Mesothelial cell of epicardium (in vitro differentiated cells): ENCODE data around the gene RABL6. TPM values are rescaled to one million over a fixed set of nuclear protein-coding genes. Genes with fewer than 3 reads are reported as not detected.
"Not testable (repeated sequence)": the region's sequence is repeated elsewhere in the genome, so short reads cannot be mapped to it uniquely, and the experiment has no call there.

ENCODE experiments used
- DNase-seq, 2 experiments: peaks; one replicate each; pipeline ENCODE4 v3.0.0; 2021; ENCODE audit warnings: low spot score in 2 of 2; ENCODE audit not compliant: unreplicated experiment in 2 of 2
- H3K27ac Mint-ChIP-seq: 2 replicates; pipeline ENCODE4 v1.8.0; 2021; ENCODE audit warnings: mixed read lengths
- H3K27me3 Mint-ChIP-seq: 2 replicates; pipeline ENCODE4 v1.8.0; 2021; ENCODE audit warnings: low read depth, mixed read lengths
- H3K36me3 Mint-ChIP-seq: 2 replicates; pipeline ENCODE4 v1.8.0; 2021; ENCODE audit warnings: mixed read lengths
- H3K4me1 Mint-ChIP-seq: 2 replicates; pipeline ENCODE4 v1.8.0; 2021; ENCODE audit warnings: mixed read lengths
- H3K4me3 Mint-ChIP-seq: 2 replicates; pipeline ENCODE4 v1.8.0; 2021; ENCODE audit warnings: mild to moderate bottlenecking, moderate library complexity, mixed read lengths
- H3K9me3 Mint-ChIP-seq: 2 replicates; pipeline ENCODE4 v1.8.0; 2021; ENCODE audit warnings: mixed read lengths
- CTCF ChIP-seq: fragments of 200-600 bp; sonication (generic); IDR thresholded peaks from one replicate; pipeline ENCODE4 v1.5.0; 2021; ENCODE audit warnings: antibody characterized with exemption; ENCODE audit not compliant: unreplicated experiment
- total RNA-seq: library from RNA; stranded (reverse); gene quantifications from 3 replicates; pipeline ENCODE4 v1.2.1, GENCODE V29; 2021

RABL6 gene
- total RNA-seq, 1 donor from 2014 or later: 124 TPM

GRCh38 chr9:136784249-136784996, 23.3 kb upstream of the RABL6 start:
- peaks cover under 1% of the 10 kb centered on the region for H3K9me3 Mint-ChIP-seq
- peak; percentile 67 for TF ChIP-seq CTCF
- H3K4me3 Mint-ChIP-seq: no peak overlapping the region
- peaks cover 11% of the 10 kb centered on the region for H3K27me3 Mint-ChIP-seq
- no peaks in the 10 kb centered on the region for H3K36me3 Mint-ChIP-seq
- no peak for DNase-seq
- peaks cover 57% of the 10 kb centered on the region for H3K4me1 Mint-ChIP-seq
- peak overlapping the region; percentile 52 for H3K27ac Mint-ChIP-seq

GRCh38 chr9:136784997-136785361, 22.8 kb upstream of the RABL6 start:
- peak overlapping the region; percentile 52 for H3K27ac Mint-ChIP-seq
- no peak for TF ChIP-seq CTCF
- no peaks in the 10 kb centered on the region for H3K36me3 Mint-ChIP-seq
- DNase-seq: no peak
- peaks cover 61% of the 10 kb centered on the region for H3K4me1 Mint-ChIP-seq
- H3K27me3 Mint-ChIP-seq: peaks cover 7% of the 10 kb centered on the region
- no peaks in the 10 kb centered on the region for H3K9me3 Mint-ChIP-seq
- no peak overlapping the region for H3K4me3 Mint-ChIP-seq

GRCh38 chr9:136785565-136786355, 22.0 kb upstream of the RABL6 start:
- H3K4me3 Mint-ChIP-seq, H3K9me3 Mint-ChIP-seq, H3K27me3 Mint-ChIP-seq, DNase-seq, H3K36me3 Mint-ChIP-seq, H3K27ac Mint-ChIP-seq: not testable (repeated sequence)
- peaks cover 60% of the 10 kb centered on the region for H3K4me1 Mint-ChIP-seq

GRCh38 chr9:136786451-136786850, 21.3 kb upstream of the RABL6 start:
- peaks cover 55% of the 10 kb centered on the region for H3K4me1 Mint-ChIP-seq
- peaks cover 1% of the 10 kb centered on the region for H3K27me3 Mint-ChIP-seq
- no peaks in the 10 kb centered on the region for H3K9me3 Mint-ChIP-seq
- DNase-seq: no peak
- no peaks in the 10 kb centered on the region for H3K36me3 Mint-ChIP-seq
- no peak overlapping the region for H3K27ac Mint-ChIP-seq
- H3K4me3 Mint-ChIP-seq: no peak overlapping the region
- TF ChIP-seq CTCF: no peak

- H3K9me3 Mint-ChIP-seq, H3K27me3 Mint-ChIP-seq, H3K36me3 Mint-ChIP-seq, H3K27ac Mint-ChIP-seq, DNase-seq, H3K4me3 Mint-ChIP-seq: not testable (repeated sequence)
- peaks cover 55% of the 10 kb centered on the region for H3K4me1 Mint-ChIP-seq
Measured at GRCh38 chr9:136786983-136787382, 20.8 kb upstream of the RABL6 start.

- peaks cover 1% of the 10 kb centered on the region for H3K27me3 Mint-ChIP-seq
- peak; percentile 98 for TF ChIP-seq CTCF
- H3K9me3 Mint-ChIP-seq: no peaks in the 10 kb centered on the region
- H3K36me3 Mint-ChIP-seq: no peaks in the 10 kb centered on the region
- H3K4me1 Mint-ChIP-seq: peaks cover 57% of the 10 kb centered on the region
- H3K4me3 Mint-ChIP-seq: peak overlapping the region; percentile 17
- DNase-seq: peak in 1 of 2 experiments; percentile 73
- peak overlapping the region; percentile 97 for H3K27ac Mint-ChIP-seq
Measured at GRCh38 chr9:136787690-136788400, 19.9 kb upstream of the RABL6 start.

GRCh38 chr9:136788644-136789522, 18.9 kb upstream of the RABL6 start:
- not testable (repeated sequence) for H3K36me3 Mint-ChIP-seq, DNase-seq, H3K27me3 Mint-ChIP-seq, H3K9me3 Mint-ChIP-seq
- peaks cover 63% of the 10 kb centered on the region for H3K4me1 Mint-ChIP-seq
- peak overlapping the region; percentile 97 for H3K27ac Mint-ChIP-seq
- peak overlapping the region; percentile 40 for H3K4me3 Mint-ChIP-seq
